HG03432 (cell line): ENCODE data around the gene CDH1.
A peak's percentile ranks its signal among the peaks of the same experiment; 100 is the strongest.

Experiments
- ATAC-seq: cut with Tn5 transposase; IDR thresholded peaks from one replicate; pipeline ENCODE4 v1.9.1; 2021; ENCODE audit warnings: mild to moderate bottlenecking, moderate library complexity; ENCODE audit not compliant: unreplicated experiment

The CDH1 gene

DNA sequence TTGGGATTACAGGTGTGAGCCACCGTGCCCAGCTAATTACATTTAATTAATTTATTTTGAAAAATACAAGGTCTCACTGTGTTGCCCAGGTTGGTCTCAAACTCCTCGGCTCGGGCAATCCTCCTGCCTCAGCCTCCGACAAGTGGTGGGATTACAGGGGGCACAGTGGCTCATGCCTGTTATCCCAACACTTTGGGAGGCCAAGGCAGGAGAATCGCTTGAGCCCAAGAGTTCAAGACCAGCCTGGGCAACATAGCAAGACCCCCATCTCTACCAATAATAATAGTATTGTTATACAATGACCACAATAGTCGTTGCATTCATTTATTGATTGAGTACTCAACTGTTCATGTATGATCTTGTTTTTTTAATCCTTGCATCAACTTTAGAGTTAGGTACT is 22.0 kb downstream of the CDH1 start:
- no peak for ATAC-seq

DNA sequence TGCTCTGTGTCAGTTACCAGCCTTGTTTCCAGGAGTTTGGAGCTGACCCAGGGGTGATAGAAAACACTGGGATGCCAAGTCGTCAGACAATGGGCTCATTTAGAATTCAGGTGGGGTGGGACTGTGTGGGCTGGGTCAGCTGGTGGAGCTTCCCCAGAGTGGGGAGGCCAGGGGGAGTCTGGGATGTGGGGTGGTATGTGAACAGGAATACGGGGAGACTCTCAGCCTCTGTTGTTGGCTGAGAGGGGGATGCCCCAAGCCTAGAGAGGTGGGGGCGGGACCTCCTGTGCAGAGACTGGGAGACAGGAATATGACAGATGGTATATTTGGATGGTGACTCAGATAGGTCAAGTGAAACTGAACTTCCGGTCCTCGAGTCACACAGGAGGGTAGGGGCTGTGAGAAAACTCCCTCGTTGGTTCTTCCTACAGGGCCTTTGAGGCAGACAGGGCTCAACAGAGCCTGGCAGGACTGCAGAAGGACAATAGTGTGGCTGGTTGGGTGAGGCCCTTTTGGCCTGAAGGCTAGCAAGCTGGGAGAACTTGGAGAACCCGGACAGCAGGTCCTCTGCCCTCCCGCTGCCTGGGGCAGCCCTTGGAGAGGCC is 23.7 kb downstream of the CDH1 start:
- peak; percentile 59 for ATAC-seq

DNA sequence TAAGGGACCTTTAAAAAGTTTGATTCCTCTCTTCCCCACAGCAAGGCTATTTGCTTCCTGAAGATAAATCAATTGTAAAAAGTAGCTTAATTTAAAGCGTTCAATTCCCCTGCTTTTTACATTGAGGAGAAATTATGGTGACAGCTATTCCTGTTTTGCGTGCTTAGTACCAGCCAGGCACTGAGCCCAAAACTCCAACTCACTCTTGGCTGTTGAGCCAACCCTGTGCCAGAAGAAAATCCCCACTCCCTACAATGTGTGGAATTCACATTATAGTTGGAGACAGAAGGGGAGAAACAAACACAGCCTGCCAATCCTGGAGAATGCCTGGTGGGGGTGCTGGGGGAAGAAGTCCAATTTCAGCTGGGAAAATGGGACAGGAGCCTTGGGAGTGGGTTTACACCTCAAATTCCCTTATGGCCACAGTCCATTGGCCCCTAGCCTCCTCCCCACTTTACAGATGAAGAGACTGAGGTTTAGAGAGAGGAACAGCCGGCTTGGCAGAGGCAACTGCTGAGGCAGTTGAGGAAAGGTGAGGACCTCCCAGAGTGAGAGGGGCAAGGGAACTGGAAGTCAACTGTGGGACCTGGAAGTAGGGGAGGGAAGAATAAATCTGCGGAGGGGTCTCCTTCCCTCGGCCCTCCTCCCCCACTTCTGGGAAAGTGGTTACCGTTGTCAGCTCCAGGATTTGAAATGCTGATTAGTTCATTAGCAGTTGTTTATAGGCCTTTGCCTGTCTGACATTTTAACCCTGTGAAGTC is 26.1 kb downstream of the CDH1 start:
- ATAC-seq = no peak

DNA sequence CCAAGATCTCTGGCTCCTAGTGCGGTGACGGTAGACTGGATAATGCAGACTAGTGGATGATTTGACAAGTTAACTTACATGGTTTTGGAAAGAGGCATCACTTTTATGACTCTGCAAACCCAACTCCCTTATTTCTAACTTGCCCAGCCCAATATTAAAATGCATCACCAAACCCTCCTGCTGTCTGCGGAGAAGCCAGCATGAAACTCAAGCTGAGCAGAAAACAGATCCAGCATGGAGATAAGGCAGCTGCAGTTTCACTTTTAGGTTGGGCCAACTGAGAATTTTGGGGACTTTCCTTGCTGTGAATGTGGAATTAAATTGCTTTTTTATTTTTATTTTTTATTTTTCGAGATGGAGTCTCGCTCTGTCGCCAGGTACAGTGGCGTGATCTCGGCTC is 27.8 kb downstream of the CDH1 start:
- no peak for ATAC-seq

DNA sequence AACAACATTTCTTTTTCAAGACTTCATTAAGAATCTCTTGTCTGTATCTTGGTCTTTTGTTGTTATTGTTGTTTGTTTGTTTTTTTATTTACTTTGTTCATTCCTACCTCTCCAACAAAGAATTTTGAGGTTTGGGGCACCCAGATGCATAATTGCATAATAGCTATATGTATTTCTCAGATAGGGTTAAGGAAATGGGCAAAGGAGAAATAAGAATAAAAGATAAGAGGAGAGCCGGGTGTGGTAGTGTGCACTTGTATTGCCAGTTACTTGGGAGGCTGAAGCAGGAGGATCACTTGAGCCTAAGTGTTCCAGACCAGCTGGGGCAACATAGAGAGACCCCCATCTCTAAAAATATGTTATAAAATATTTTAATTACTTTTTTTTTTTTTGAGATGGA is 30.5 kb downstream of the CDH1 start:
- no peak for ATAC-seq

DNA sequence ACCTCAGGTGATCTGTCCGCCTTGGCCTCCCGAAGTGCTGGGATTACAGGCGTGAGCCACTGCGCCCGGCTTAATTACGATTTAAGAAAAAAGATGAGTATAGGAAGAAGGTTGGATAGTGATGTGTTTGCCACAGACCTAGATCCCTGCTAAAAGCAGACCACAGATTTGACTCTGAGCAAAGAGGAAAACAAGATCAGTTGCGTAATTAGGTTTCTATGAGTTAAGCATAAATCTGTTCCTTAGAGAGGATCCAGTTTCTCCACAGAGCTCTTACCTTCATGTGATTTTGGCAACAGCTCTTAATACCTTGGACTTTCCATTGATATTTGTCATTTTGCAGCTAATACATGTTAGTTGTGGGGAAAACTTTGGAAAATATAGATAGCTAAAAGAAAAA is 31.1 kb downstream of the CDH1 start:
- ATAC-seq = no peak

DNA sequence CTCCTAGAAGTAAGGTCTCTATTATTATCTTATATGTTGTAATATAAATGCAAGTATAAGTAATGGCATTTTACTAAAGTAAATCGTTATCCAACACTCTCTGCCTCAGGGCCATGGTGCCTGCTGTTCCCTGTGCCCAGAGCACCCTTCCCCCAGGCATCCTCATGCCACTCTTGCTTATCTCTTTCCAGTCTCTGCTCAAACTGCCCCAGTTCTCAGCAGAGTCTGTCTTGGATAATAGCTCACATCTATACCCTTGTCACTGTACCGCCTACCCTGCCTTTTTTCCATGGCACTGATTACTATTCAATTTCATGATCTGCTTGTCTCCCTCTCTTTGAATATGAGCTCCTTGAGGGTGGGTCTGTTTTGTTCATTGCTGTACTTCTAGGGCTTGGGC is 31.7 kb downstream of the CDH1 start:
- no peak for ATAC-seq

DNA sequence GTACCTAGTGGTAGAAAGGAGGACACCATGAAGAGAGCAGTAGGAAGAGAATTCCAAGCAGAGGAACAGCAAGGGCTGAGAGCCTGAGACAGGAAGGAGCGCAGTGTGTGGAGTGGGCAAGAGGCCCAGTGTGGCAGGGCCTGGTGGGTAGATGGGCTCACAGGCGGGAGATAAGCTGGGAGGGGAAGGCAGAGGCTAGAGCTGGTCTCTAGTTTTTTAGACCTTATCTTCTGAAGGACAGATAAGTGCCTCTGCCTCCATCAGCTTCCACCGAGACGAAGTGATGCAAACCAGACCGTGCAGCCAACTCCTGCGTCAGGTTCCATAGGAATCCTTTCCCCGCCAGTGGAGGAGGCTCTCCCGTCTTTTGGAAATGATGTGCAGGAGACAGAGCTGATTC is 33.6 kb downstream of the CDH1 start:
- no peak for ATAC-seq

DNA sequence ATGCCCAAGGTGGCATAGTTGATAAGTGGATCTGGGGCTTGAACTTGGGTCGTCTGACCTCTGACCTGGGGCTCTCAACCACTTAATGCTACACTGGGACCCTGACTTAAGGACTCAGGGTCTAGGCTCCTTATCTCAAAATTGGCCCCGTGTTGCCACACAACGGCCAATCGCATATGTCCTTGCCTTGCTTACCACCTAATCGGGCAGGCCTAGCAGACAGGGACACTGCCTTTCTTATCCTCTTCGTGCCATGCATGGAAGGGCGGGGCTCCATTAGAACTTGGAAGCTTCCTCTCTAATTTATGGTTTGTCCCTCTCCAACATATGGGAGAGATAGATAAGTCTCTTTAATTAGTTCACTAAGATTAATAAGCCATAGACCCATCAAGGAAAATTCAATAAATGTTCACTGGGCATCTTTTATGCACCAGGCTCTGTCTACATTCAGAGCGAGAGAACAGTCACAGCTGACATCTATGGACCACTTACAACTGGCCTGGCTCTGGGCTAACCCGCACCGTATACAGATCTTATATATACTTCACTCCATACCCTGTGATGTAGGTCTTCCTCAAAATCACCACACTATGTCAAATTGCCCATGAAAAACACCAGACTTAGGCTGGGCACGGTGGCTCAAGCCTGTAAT is 35.1 kb downstream of the CDH1 start:
- ATAC-seq = no peak

DNA sequence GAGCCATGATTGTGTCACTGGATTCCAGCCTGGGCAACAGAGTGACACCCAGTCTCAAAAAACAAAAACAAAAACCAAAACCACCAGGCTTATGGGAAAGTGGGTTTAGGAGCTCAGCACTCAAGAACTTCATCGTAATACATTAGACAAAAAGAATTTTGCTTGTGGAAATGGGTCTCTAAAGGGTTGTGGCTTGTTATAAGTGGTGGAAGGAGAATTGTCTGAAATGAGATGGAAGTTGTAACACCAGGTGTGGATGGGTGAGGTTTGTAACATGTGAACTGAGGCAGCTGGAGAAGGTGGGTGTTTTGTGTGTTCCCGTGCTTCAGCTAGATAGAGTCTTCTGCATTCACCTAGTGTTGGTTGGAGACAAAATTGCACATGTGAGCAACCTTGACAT is 35.8 kb downstream of the CDH1 start:
- no peak for ATAC-seq

DNA sequence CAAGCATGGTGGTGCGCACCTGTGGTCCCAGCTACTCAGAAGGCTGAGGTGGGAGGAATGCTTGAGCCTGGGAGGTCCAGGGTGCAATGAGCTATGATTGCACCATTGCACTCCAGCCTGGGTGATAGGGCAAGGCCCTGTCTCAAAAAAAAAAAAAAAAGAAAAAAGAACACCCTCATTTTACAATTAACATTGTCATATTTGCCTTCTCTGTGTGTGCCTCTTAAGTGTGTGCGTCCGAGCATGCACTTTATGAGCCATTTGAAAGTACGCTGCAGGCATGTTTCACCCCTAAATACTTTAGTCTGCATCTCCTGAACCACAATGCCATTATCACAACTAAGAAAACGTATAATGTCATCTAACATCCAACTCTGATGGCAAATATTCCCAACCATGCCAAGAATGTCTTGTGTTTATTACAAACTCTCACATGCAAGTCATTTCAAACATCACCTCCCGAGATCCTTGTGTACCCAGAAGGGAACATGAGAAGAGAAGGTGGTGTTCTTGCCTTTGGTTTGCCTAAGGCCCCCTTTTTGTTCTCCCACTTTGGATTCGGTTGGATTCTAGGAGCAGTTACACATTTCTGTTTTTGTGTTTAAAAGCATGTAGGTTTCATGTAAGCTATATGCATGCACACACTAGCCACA is 38.0 kb downstream of the CDH1 start:
- no peak for ATAC-seq

DNA sequence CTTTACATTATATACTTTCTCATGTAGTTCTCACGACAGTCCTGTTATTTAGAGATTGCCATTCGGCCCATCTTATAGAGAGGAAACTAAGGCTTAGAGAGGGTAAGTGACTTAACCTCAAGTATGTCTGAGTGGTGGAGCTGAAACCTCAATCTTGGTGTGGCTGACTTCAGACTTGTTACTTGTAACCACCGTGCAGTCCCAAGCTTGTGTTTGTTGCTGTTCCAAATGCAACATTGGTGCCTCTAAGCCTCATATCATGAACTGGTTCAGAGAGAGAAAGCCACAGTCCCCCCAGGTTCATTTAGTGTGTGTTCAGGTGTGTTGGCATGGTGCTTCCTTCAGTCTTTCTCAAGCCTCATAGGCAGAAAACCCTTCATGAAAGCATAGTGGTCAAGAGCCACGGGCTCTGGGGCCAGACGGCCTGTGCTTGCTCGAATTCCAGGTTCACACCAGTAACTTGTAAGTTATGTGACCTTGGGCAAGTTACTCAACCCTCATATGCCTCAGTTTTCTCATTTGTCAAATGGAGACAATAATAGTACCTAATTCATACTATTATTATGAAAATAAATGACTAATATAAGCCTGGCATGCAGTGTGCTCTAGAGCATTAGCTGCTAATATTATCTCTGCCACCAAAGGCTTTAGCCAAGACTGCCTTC is 39.9 kb downstream of the CDH1 start:
- peak; percentile 81 for ATAC-seq

DNA sequence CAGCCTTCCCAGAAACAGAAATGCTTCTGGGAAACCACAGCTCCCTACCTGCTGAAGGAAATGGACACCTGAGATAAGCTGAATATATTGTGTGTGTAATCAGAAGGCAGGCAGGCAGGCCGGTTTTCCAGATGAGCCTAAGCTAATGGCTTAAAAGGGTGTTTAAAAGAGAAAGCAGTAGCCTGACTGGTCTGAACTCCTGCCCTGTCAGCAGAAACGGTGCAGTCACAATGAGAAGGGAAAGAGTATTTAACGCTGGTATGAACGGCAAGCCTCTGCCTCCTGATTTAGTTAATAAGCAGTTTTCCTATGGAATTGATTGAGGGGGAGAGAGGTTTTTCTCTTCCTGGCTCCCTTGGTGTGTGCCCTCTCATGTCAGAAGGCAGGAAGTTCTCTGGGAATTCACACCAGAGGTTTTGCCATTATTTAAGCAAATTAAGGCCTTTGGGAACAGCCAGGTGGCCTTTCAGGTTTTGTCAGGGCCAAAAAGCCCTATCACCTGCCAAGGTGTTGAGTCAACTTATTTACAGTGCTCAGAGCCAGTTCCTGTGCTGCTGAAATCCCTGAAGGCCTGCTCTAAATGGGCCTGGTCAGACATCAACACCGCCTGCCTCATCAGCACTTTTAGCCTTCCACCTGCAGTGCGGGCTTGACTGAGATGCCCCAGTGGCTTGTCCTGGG is 41.6 kb downstream of the CDH1 start:
- ATAC-seq = no peak

DNA sequence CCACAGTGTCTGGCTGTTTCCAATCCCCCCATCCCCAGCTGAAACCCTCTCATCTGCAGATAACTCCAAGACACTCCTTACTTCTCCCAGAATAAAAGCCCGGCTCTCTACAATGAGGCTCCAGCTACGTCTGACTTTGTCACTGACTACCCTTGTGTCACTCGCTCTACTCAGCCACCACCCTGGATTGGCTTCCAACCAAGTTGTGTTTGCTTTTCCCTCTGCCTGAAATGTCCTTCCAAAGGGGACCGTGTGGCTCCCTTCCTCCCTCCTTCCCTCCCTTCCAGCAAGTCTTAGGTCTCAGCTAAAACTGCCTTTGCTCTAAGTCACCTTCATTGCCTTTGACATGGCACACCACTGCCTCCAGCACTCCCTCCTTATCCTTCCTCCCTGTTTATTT is 42.8 kb downstream of the CDH1 start:
- no peak for ATAC-seq

DNA sequence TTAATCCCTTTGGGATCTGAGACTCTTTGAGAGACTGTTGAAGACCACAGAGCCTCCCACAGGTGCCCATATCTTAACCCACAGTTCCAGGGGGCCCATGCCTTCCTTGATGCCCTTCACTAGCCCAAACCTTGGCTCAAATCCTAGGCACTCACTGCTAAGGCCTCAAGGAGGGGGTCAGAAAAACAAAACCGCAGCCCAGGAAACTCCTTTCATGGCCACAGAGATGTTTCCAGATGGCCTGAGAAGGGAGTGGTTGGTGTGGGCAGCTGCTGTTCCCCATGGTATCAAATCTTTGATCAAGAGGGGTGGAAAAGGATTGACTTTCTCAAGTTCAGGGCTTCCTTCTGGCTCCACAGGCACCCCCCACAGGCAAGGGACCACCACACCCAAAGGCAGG is 44.7 kb downstream of the CDH1 start:
- no peak for ATAC-seq

DNA sequence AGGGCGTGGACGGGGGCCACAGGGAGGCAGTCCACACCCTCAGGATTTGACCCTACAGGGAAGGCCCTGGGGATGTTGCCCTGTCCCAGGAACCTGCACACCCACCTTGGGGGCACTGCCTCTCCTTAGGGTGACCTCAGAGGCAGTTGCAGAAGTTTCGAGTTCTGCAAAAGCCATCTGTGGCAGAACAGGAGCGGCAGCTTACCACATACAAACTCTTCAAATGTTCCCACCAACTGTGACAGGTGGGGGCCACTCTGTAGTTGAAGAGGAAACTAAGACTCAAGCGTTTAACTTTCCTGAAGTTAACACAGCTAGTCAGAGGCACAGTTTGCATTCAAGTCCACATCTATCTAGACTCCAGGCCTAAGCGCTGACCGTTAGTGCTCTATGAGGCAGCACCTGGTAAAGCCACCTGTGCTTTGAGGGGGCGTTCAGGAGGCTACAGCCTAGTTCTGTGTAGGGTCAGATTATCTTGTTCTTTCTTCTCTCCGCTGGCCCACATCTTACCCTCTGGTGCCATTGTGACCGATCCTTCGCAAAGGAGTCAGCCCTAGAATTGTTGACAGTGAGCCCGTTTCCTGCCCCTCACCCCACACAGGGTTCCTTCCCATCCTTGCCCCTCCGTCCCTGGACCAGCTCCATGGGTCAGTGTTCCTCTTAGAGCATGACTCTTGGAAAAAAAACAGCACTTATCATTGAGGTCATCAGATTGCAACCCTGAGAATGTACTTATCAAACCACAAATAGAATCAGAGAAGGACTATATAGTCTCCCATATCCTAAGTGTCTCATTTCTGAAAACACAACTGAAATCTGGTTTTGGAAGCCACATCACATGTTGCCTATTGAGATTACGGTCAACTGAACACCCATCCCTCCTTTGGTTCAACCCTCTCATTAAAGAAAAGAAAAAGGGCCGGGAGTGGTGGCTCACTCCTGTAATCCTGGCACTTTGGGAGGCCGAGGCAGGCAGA is 45.4 kb downstream of the CDH1 start:
- ATAC-seq = peak; percentile 80

DNA sequence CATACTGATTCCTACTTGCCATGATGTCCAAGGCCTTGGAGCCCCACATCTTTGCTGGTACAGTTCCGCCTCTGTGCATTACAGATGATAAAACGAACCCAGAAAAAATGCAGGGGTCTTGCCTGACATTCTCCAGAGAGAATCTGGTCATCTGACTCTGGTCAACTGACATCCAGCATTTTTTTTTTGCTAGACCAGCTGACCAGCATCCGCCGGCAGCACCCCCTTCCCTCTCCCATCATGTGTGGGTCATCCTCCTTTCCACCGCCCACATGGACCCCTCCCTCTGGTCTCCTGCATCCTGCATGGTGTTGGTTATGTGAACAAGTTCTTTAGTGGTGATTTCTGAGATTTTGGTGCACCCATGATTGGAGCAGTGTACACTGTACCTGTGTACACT is 47.1 kb downstream of the CDH1 start:
- ATAC-seq = no peak

DNA sequence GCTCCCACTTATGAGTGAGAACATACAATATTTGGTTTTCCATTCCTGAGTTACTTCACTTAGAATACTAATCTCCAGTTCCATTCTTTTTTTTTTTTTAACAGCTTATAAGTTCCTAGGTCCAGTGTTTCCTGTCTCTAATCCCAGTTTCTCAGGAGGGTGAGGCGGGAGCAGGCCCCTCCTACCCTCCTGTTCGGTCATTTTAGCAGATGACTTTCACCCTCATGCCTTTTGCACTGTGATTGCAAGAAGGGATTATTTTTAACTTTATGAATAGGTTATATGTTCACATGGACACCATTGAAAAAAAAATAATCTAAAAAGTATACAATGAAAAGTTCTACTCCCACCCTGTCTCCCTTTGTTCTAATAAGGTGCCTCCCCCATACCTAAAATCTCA is 47.6 kb downstream of the CDH1 start:
- ATAC-seq = no peak

DNA sequence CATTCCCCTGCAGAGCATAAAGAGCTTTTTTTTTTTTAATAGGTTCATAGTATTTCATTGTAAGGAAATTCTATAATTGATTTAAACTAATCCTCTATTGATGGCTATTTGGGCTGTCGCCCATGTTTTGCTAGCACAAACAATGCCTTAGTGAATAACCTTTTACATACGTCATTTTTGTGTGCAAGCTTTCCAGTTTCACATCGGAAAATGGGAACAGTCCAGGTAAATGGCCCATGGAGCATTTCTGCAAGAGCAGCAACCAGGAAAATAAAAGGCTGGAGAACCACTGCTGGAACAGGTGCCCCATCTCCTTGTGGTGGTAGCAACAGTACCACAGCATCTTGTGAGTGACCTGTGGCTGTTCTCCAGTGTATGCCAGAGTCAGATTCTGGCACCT is 48.6 kb downstream of the CDH1 start:
- no peak for ATAC-seq
